Measurements from ENCODE around the gene NCOR2.

The NCOR2 gene

DNA sequence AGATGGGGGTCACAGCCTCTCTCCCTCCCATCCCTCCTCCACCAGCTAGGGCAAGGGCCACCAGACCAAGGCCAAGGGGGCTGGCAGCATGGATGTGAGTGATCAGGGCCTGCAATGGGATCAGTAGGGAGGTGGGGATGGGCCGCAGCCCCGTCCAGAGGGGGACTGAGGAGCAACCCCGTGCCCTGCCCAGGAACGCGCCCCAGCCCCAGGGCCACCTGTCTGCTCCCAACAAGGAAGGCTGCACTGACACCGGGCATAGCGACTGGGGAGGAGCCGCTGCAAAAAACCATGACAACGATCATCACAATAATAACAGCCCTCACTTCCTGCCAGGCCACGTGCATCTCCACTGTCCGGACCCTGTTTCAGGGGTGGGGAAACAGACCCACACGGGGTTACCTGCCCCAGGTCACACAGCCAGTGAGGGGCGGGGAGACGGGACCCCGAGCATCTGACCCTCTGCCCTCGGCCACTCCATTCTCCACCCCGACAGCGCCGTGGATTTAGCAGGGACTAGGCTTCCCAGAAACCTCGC is 24.3 kb downstream of the NCOR2 start:
- Histone ChIP-seq H3K4me1 (ENCODE audit: control insufficient read depth, low read depth, low read length) (peaks cover 24% of the 10 kb centered on the region), H3K9ac (ENCODE audit: low read length) (no peak overlapping the region), H3K27ac (ENCODE audit: low read length) (no peak overlapping the region), H3K9me3 (ENCODE audit: control insufficient read depth, low read depth, low read length) (no peaks in the 10 kb centered on the region), H3K4me3 (ENCODE audit: low read length) (no peak overlapping the region), H3K27me3 (ENCODE audit: control insufficient read depth, insufficient read depth, low read length) (no peaks in the 10 kb centered on the region), H3K36me3 (ENCODE audit: control insufficient read depth, low read depth, low read length) (peaks cover 4% of the 10 kb centered on the region)

DNA sequence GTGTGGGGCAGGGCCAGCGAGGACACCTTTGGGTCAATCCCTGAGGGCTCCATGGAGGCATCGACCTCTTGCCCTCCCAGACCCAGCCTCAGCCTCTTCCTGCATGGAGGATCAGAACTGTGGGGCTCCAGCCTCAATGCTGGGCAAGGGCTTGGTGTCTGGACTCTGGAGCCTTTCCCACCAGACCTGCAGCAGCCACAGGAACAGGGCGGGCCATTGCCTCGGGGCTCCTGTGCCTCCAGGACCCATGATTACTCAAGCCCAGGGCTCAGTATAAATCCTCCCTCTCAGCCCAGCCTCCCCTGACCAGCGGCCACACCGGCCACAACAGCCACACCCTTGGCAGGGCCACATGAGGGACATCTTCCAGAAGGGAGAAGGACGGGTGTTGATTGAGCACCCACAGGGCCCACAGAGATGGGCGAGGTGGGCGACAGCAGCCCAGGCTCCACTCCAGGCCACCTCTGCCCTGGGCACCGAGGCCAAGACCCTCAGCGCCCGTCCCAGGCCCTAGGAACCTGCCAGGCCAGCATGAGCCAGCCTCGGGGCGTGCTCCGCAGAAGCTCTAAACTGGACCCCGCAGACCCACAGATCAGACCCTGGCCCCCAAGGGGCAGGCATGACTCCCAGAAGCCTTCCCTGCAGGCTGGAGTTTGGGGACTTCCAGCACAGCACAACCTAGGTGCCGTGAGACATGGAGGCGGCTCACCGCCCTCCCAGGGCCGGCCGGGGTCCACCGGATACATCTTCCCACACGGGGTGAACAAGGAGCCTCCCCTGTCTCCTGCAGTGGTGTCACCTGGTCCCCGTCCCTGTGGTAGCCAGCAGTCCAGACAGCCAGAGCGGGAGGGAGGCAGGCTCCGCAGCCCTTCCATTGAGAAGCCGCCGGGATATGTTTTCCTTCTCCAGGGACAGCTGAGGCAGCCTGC is 25.1 kb downstream of the NCOR2 start:
- Histone ChIP-seq H3K36me3 (ENCODE audit: control insufficient read depth, low read depth, low read length) (peaks cover 1% of the 10 kb centered on the region), H3K4me3 (ENCODE audit: low read length) (no peak overlapping the region), H3K9ac (ENCODE audit: low read length) (no peak overlapping the region), H3K9me3 (ENCODE audit: control insufficient read depth, low read depth, low read length) (no peaks in the 10 kb centered on the region), H3K4me1 (ENCODE audit: control insufficient read depth, low read depth, low read length) (peaks cover 24% of the 10 kb centered on the region), H3K27me3 (ENCODE audit: control insufficient read depth, insufficient read depth, low read length) (no peaks in the 10 kb centered on the region), H3K27ac (ENCODE audit: low read length) (no peak overlapping the region)

DNA sequence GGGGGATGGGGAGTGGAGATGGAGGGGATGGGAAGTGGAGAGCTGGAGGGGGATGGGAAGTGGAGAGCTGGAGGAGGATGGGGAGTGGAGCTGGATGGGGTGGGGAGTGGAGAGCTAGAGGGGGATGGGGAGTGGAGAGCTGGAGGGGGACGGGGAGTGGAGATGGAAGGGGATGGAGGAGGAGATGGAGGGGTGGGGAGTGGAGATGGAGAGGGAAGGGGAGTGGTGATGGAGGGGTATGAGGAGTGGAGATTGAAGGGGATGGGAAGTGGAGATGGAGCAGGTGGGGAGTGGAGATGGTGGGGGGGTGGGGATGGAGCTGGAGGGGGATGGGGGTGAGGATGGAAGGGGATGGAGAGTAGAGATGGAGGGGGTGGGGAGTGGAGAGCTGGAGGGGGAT is 26.1 kb downstream of the NCOR2 start:
- Histone ChIP-seq H3K9ac (ENCODE audit: low read length) (no peak overlapping the region), H3K27me3 (ENCODE audit: control insufficient read depth, insufficient read depth, low read length) (no peaks in the 10 kb centered on the region), H3K9me3 (ENCODE audit: control insufficient read depth, low read depth, low read length) (no peaks in the 10 kb centered on the region), H3K4me1 (ENCODE audit: control insufficient read depth, low read depth, low read length) (peaks cover 24% of the 10 kb centered on the region), H3K36me3 (ENCODE audit: control insufficient read depth, low read depth, low read length) (no peaks in the 10 kb centered on the region), H3K4me3 (ENCODE audit: low read length) (no peak overlapping the region), H3K27ac (ENCODE audit: low read length) (no peak overlapping the region)

DNA sequence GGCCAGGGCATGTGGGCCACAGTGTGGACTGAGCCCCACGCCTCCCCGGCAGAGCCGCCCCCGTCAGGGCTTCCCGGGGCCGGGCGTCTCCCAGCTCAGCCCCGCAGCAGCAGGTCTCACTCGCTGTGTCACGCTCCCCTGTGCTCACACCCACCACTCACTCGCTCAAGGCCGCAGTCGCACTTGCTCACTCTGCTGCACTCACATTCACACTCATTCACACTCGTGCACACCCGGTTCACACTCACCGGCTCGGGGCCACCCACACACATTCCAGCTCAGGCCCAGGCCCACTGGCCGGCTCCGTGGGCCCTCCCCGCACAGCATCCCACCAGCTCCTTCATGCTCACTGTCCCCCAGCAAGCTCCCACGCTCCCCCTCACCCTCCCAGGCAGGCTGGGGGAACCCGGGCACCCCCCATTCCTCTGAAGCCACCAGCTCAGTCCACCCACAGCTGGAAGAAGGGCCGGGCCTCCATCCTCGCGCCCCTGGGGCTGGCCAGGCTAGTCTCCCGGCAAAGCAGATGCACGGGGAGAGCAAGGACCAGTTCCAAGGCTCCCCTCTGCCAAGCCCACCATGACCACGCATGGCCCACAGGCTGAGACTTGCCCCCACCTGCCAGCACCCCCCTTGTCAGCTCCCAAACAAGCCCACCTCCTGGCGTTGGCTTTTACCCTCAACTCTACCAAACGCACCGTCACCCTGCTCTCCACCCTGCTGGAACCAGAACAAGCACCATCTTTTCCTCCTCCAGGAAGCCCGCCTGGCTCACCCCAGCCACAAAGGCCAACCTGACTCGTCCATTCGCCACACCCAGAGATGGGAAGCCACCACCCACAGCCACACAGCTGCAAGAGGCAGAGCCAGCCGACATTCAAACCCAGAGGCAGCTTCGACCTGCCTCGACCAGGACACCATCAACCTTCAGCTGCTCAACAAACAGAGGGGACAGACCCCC is 28.0 kb downstream of the NCOR2 start:
- Histone ChIP-seq H3K9me3 (ENCODE audit: control insufficient read depth, low read depth, low read length) (no peaks in the 10 kb centered on the region), H3K4me1 (ENCODE audit: control insufficient read depth, low read depth, low read length) (peaks cover 17% of the 10 kb centered on the region), H3K27ac (ENCODE audit: low read length) (no peak overlapping the region), H3K4me3 (ENCODE audit: low read length) (no peak overlapping the region), H3K36me3 (ENCODE audit: control insufficient read depth, low read depth, low read length) (no peaks in the 10 kb centered on the region), H3K9ac (ENCODE audit: low read length) (no peak overlapping the region), H3K27me3 (ENCODE audit: control insufficient read depth, insufficient read depth, low read length) (no peaks in the 10 kb centered on the region)

DNA sequence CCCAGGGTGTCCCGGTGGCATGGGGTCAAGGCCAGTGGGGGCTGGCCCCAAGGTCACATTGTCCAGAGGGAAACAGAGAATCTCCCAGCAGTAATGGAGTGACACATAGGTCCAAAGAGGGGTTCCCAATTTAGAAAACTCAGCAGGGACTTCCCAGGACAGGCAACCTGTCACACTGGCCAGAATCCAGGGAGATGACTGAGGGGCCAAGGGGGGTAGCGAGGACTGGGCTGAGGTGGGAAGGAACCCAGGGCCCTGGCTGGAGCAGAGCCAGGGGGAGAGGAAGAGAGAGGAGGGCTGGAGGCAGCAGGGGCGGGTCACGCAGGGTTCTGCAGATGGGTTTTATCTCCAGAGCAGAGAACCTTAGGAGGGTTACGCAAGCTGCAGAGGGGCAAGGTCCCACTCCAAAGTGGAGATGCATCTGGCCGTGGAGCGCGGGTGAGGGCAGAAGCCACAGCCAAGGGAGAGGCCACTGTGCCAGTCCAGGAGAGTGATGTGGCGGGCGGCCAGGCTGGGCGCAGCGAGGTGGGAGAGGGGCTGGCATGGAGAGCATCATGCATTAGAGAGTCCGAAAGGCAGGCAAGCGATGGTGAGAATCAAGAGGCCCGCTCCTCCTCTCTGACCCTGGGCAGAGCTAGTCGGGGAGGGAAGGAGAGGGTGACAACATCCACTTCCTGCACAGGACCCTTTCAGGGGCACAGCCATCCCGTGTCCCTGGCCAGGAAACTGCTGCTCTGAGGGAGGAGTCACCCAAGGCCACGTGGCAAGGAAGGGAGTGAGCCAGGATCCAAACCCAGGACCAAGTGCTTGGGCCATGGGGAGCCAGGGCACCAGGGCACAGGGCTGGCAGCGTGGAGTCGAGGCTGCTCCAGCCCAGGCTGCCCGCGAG is 29.0 kb downstream of the NCOR2 start:
- Histone ChIP-seq H3K9me3 (ENCODE audit: control insufficient read depth, low read depth, low read length) (no peaks in the 10 kb centered on the region), H3K4me1 (ENCODE audit: control insufficient read depth, low read depth, low read length) (peaks cover 7% of the 10 kb centered on the region), H3K36me3 (ENCODE audit: control insufficient read depth, low read depth, low read length) (no peaks in the 10 kb centered on the region), H3K27me3 (ENCODE audit: control insufficient read depth, insufficient read depth, low read length) (no peaks in the 10 kb centered on the region), H3K27ac (ENCODE audit: low read length) (no peak overlapping the region), H3K9ac (ENCODE audit: low read length) (no peak overlapping the region), H3K4me3 (ENCODE audit: low read length) (no peak overlapping the region)

DNA sequence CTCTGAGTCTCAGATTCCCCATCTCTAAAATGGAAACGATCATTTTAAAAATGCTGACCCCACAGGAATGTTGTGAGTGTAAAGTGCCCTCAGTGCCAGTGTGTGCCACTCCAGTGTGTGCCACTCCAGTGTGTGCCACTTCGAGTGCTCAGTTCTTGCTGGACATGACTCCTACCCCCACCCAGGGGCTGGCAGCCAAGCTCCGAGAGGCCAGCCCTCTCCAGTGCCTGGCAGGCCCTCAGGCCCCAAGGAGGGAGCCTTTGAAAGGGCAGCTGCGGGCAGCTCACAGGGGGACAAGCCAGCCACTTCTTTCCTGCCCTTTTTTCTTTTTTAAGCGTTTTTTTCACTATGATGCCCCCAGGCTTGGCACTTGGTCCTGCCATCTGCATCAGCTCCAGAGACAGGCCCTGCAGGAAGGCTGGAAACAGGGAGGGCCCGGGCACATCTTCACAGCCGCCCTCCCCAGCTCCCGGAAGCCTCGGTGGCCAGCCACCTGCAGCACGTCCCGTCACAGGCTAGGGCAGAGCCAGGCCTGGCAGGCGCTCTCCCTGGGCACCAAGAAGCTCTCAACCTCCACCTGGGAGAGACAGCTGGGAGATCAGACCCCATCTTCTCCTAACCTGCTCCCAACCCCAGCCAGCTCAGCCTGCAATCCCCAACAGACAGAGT is 29.8 kb downstream of the NCOR2 start:
- Histone ChIP-seq H3K4me3 (ENCODE audit: low read length) (no peak overlapping the region), H3K4me1 (ENCODE audit: control insufficient read depth, low read depth, low read length) (peaks cover 7% of the 10 kb centered on the region), H3K9ac (ENCODE audit: low read length) (no peak overlapping the region), H3K9me3 (ENCODE audit: control insufficient read depth, low read depth, low read length) (no peaks in the 10 kb centered on the region), H3K27me3 (ENCODE audit: control insufficient read depth, insufficient read depth, low read length) (no peaks in the 10 kb centered on the region), H3K36me3 (ENCODE audit: control insufficient read depth, low read depth, low read length) (no peaks in the 10 kb centered on the region), H3K27ac (ENCODE audit: low read length) (no peak overlapping the region)

DNA sequence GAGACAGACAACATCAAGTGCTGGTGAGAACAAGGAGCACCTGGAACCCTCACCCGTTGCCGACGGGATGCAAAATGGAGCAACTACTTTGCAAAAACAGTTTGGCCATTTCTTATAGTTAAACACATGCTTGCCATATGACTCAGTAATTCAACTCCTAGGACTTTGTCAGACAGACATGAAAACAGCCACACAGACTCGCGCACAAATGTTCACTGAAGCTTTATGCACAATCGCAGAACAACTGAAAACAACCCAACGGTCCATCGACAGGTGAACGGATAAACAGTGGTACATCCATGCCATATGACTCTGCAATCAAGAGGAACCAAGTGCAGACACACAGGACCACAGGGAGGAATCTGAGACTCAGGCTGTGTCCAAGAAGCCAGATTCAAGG is 30.8 kb downstream of the NCOR2 start:
- Histone ChIP-seq H3K27me3 (ENCODE audit: control insufficient read depth, insufficient read depth, low read length) (no peaks in the 10 kb centered on the region), H3K9me3 (ENCODE audit: control insufficient read depth, low read depth, low read length) (no peaks in the 10 kb centered on the region), H3K27ac (ENCODE audit: low read length) (no peak overlapping the region), H3K9ac (ENCODE audit: low read length) (no peak overlapping the region), H3K36me3 (ENCODE audit: control insufficient read depth, low read depth, low read length) (no peaks in the 10 kb centered on the region), H3K4me1 (ENCODE audit: control insufficient read depth, low read depth, low read length) (peaks cover 10% of the 10 kb centered on the region), H3K4me3 (ENCODE audit: low read length) (no peak overlapping the region)

DNA sequence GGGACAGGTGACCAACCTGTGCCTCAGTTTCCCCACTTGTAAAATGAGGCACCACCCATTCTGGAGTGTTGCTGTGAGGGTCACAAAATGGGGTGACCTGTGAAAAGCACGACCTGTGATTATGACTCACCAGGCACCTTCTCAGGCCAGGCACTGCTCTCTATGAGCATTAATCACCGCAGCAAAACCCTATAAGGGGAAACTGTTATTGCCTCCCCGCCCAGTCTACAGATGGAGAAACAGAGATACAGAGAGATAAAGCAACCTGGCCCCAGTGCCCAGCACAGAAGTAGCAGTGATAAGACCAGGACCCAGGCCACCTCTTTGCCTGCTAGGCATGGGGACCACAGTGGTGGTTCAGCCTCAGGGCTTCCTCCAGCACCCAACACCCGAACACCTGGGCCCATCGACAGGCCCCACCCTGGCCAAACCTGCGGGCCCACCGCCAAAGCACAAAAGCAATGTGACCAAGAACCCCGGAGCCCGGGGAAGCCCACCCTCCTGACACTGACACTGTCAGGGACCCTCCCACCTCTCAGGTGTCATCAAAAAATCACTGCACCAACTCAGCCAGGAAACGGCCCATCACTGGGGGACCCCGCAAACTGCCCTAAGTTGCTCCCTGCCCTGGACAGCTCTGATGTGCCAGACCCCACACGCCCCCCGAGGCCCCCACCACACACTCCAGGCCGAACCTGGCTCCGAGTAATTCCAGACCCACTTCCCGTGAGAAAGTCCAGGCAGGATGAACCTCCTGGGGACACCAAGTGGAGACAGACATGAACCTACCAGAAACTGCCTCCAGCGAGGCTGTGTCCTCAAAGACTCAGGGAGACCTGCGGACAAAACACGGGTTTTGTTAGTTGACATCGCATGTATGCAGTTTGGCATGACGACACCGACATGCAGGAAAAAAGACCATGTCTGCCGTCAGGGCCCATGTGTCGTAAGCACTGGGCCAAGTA is 32.4 kb downstream of the NCOR2 start:
- no peaks in the 10 kb centered on the region for H3K27me3 ChIP-seq (ENCODE audit: control insufficient read depth, insufficient read depth, low read length)
- peaks cover 11% of the 10 kb centered on the region for H3K4me1 ChIP-seq (ENCODE audit: control insufficient read depth, low read depth, low read length)
- H3K9me3 ChIP-seq (ENCODE audit: control insufficient read depth, low read depth, low read length) = no peaks in the 10 kb centered on the region
- no peak overlapping the region for H3K27ac ChIP-seq (ENCODE audit: low read length)
- no peak overlapping the region for H3K4me3 ChIP-seq (ENCODE audit: low read length)
- H3K36me3 ChIP-seq (ENCODE audit: control insufficient read depth, low read depth, low read length) = no peaks in the 10 kb centered on the region
- no peak overlapping the region for H3K9ac ChIP-seq (ENCODE audit: low read length)

DNA sequence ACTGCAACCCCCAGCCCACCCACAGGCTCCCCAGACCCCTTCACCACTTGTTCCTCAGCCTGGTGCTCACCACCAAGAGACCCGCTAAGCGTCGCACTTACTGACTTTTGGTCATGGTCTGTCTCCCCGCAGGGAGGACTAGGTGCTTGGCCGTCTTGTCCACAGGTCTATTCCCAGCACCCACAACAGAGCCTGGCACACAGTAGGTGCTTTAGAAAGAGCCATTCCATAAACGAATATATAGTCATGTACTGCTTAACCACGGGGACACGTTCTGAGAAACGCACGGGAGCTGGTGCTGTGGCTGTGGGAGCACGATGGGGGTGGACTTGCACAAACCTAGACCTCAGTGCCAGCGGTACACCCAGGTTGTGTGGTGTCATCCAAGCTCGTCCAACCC is 34.0 kb downstream of the NCOR2 start:
- Histone ChIP-seq H3K4me3 (ENCODE audit: low read length) (no peak overlapping the region), H3K36me3 (ENCODE audit: control insufficient read depth, low read depth, low read length) (peaks cover 3% of the 10 kb centered on the region), H3K4me1 (ENCODE audit: control insufficient read depth, low read depth, low read length) (peaks cover 8% of the 10 kb centered on the region), H3K27ac (ENCODE audit: low read length) (no peak overlapping the region), H3K27me3 (ENCODE audit: control insufficient read depth, insufficient read depth, low read length) (no peaks in the 10 kb centered on the region), H3K9me3 (ENCODE audit: control insufficient read depth, low read depth, low read length) (no peaks in the 10 kb centered on the region), H3K9ac (ENCODE audit: low read length) (no peak overlapping the region)

DNA sequence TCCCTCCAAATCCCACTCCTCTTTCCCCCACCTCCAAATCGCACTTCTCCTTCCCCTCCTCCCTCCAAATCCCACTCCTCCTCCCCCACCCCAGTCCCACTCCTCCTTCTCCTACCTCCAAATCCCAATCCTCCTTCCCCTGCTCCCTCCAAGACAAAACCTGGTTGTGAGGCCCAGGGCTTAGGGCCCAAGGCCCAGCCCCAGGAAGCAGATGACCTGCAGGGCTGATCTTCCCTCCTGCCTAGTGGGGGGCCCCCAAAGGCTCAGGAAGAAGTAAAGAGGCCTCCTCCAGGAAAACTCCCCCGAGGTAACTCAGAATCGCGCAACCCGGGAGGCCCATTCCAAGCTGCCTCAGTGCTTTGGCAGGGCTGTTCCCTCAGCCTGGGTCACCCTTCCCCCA is 34.4 kb downstream of the NCOR2 start:
- Histone ChIP-seq H3K9me3 (ENCODE audit: control insufficient read depth, low read depth, low read length) (no peaks in the 10 kb centered on the region), H3K9ac (ENCODE audit: low read length) (no peak overlapping the region), H3K4me1 (ENCODE audit: control insufficient read depth, low read depth, low read length) (peaks cover 8% of the 10 kb centered on the region), H3K27ac (ENCODE audit: low read length) (no peak overlapping the region), H3K4me3 (ENCODE audit: low read length) (no peak overlapping the region), H3K36me3 (ENCODE audit: control insufficient read depth, low read depth, low read length) (peaks cover 3% of the 10 kb centered on the region), H3K27me3 (ENCODE audit: control insufficient read depth, insufficient read depth, low read length) (no peaks in the 10 kb centered on the region)

Data from iPS-18a (cell line).